CD14-positive monocyte (primary cell): ENCODE results near the gene CKAP5. TPM values are rescaled to one million over a fixed set of nuclear protein-coding genes. Genes with fewer than 3 reads are reported as not detected.
A peak's percentile ranks its signal among the peaks of the same experiment; 100 is the strongest.

Experiments
- DNase-seq, 3 donors: peaks; one replicate each; pipeline ENCODE4 v3.0.0-alpha.2; 2011 to 2022
- H2AFZ ChIP-seq: 2 replicates; pipeline ENCODE4 v1.6.0; 2012; ENCODE audit warnings: mild to moderate bottlenecking, low read depth, low read length, inconsistent platforms; ENCODE audit not compliant: insufficient read depth, poor library complexity, severe bottlenecking
- H3K27ac ChIP-seq, 2 donors: 1 replicate in 1 of 2; 2 replicates in 1 of 2; pipeline ENCODE4 v1.5.1; 2012 to 2013; ENCODE audit warnings: low read length in 2 of 2, control low read depth in 1 of 2, inconsistent platforms in 1 of 2, low read depth in 1 of 2, mild to moderate bottlenecking in 1 of 2
- H3K27me3 ChIP-seq, 2 donors: one replicate each; pipeline versions ENCODE4 v1.6.0 to v1.6.1; 2011 to 2013; ENCODE audit warnings: low read length in 2 of 2; ENCODE audit not compliant: control insufficient read depth in 2 of 2, insufficient read depth in 2 of 2
- H3K36me3 ChIP-seq, 2 donors: replicated peaks in 1 of 2; 1 replicate in 1 of 2; 2 replicates in 1 of 2; pipeline versions ENCODE4 v1.5.1 to v1.6.1; 2012 to 2013; ENCODE audit warnings: low read length in 2 of 2, control low read depth in 1 of 2, inconsistent platforms in 1 of 2, mild to moderate bottlenecking in 1 of 2; ENCODE audit not compliant: insufficient read depth in 2 of 2, control insufficient read depth in 1 of 2
- H3K4me1 ChIP-seq, 2 donors: 1 replicate in 1 of 2; 2 replicates in 1 of 2; pipeline versions ENCODE4 v1.5.1 to v1.6.1; 2012 to 2013; ENCODE audit warnings: low read length in 2 of 2, control low read depth in 1 of 2, inconsistent platforms in 1 of 2, mild to moderate bottlenecking in 1 of 2, moderate library complexity in 1 of 2; ENCODE audit not compliant: insufficient read depth in 2 of 2, control insufficient read depth in 1 of 2
- H3K4me2 ChIP-seq: replicated peaks from 2 replicates; pipeline ENCODE3; 2012; ENCODE audit warnings: low read length, moderate library complexity, mild to moderate bottlenecking; ENCODE audit not compliant: poor library complexity, severe bottlenecking; ENCODE audit errors: extremely low read depth
- H3K4me3 ChIP-seq, 3 experiments: fragments of 200-600 bp in 1 of 3; sonication (generic) in 1 of 3; replicated peaks in 1 of 3; 1 replicate in 2 of 3; 2 replicates in 1 of 3; pipeline ENCODE4 v1.5.1; 2011 to 2013; ENCODE audit warnings: low read length in 3 of 3, mild to moderate bottlenecking in 3 of 3, control low read depth in 2 of 3, low read depth in 2 of 3, inconsistent platforms in 1 of 3, moderate library complexity in 1 of 3
- H3K79me2 ChIP-seq: 2 replicates; pipeline ENCODE4 v1.6.0; 2012; ENCODE audit warnings: mild to moderate bottlenecking, control low read depth, inconsistent platforms, low read length, moderate library complexity; ENCODE audit not compliant: insufficient read depth
- H3K9ac ChIP-seq: 2 replicates; pipeline ENCODE4 v1.6.0; 2017; ENCODE audit warnings: low read length, mild to moderate bottlenecking; ENCODE audit not compliant: insufficient read depth, poor library complexity, severe bottlenecking
- H3K9me3 ChIP-seq, 2 donors: replicated peaks in 1 of 2; 1 replicate in 1 of 2; 2 replicates in 1 of 2; pipeline versions ENCODE4 v1.5.1 to v1.6.1; 2012 to 2013; ENCODE audit warnings: low read length in 2 of 2, control low read depth in 1 of 2; ENCODE audit not compliant: control insufficient read depth in 1 of 2, insufficient read depth in 1 of 2
- H4K20me1 ChIP-seq: 2 replicates; pipeline ENCODE4 v1.6.0; 2012; ENCODE audit warnings: mild to moderate bottlenecking, low read length, control low read depth, moderate library complexity; ENCODE audit not compliant: insufficient read depth
- H3K27ac Mint-ChIP-seq, 7 donors: one replicate each; pipeline ENCODE4 v1.8.0; 2020; ENCODE audit warnings: mild to moderate bottlenecking in 7 of 7, mixed read lengths in 7 of 7, moderate library complexity in 6 of 7, inconsistent platforms in 2 of 7
- H3K27me3 Mint-ChIP-seq, 3 donors: one replicate each; pipeline ENCODE4 v1.8.0; 2021 to 2022; ENCODE audit warnings: low read depth in 3 of 3, mild to moderate bottlenecking in 3 of 3, mixed read lengths in 3 of 3, moderate library complexity in 3 of 3, inconsistent platforms in 1 of 3
- H3K36me3 Mint-ChIP-seq, 2 donors: one replicate each; pipeline ENCODE4 v1.8.0; 2020; ENCODE audit warnings: mixed read lengths in 2 of 2, inconsistent platforms in 1 of 2, mild to moderate bottlenecking in 1 of 2
- H3K4me1 Mint-ChIP-seq: one replicate; pipeline ENCODE4 v1.8.0; 2020; ENCODE audit warnings: mild to moderate bottlenecking, mixed read lengths
- H3K4me3 Mint-ChIP-seq, 2 donors: one replicate each; pipeline ENCODE4 v1.8.0; 2020; ENCODE audit warnings: mild to moderate bottlenecking in 2 of 2, mixed read lengths in 2 of 2, moderate library complexity in 1 of 2
- H3K9me3 Mint-ChIP-seq, 7 donors: one replicate each; pipeline ENCODE4 v1.8.0; 2020 to 2022; ENCODE audit warnings: mixed read lengths in 7 of 7, mild to moderate bottlenecking in 6 of 7, moderate library complexity in 6 of 7, inconsistent platforms in 2 of 7
- CTCF ChIP-seq: fragments of 200-600 bp; IDR thresholded peaks from one replicate; pipeline ENCODE4 v1.8.0; 2022; ENCODE audit warnings: antibody characterized with exemption, mild to moderate bottlenecking
- WGBS: methylation state at CpG from one replicate; pipeline ENCODE4 v1.1.5; 2013; ENCODE audit warnings: missing lambda C conversion rate; ENCODE audit not compliant: insufficient coverage; 5-methylcytosine and 5-hydroxymethylcytosine counted together
- intact Hi-C, 2 donors: fragments of 100-400 bp; cut with micrococcal nuclease; formaldehyde crosslinking; loops; one replicate each; pipeline versions ENCODE4 v1.15.0 to v1.15.1; 2023
- polyA plus RNA-seq, 3 donors: library from polyadenylated mRNA; depleted of rRNA in 1 of 3; unstranded in 2 of 3; stranded (reverse) in 1 of 3; fragments of 300-500 nt in 2 of 3; fragments of >200 nt in 1 of 3; fragmentation: Illumina TruSeq in 2 of 3; gene quantifications; 1 replicate in 2 of 3; 2 replicates in 1 of 3; pipeline ENCODE4 v1.2.3, GENCODE V29; 2012 to 2021
- small RNA-seq: library from RNA; depleted of rRNA; stranded (forward); fragments of <200 nt; gene quantifications from one replicate; pipeline ENCODE3, GENCODE V24; 2012; ENCODE audit warnings: low read depth; ENCODE audit not compliant: insufficient read length

Gene CKAP5
- polyA plus RNA-seq, 3 donors: 6.4 to 10.2 (median 7.9) TPM

- Histone ChIP-seq H3K4me2 (no peak overlapping the region), H3K9ac (no peak overlapping the region), H2AFZ (no peak overlapping the region), H4K20me1 (peaks cover 67% of the 10 kb centered on the region), H3K4me1 (peaks cover 6 to 15% of the 10 kb centered on the region in 2 donors), H3K79me2 (peaks cover 77% of the 10 kb centered on the region), H3K27me3 (no peaks in the 10 kb centered on the region), H3K4me3 (no peak overlapping the region), H3K27ac (no peak overlapping the region), H3K36me3 (peaks cover 56 to 88% of the 10 kb centered on the region in 2 donors), H3K9me3 (no peaks in the 10 kb centered on the region)
- peaks cover 58 to 87% of the 10 kb centered on the region in 2 donors for H3K36me3 Mint-ChIP-seq
- WGBS: 91% methylated on average over 5 of the region's 6 CpGs
- peaks cover 0 to 4% (median 0%) of the 10 kb centered on the region in 3 donors for H3K27me3 Mint-ChIP-seq
- H3K4me1 Mint-ChIP-seq: peaks cover 21% of the 10 kb centered on the region
- intact Hi-C loops: no loop called here
- no peak for TF ChIP-seq CTCF
- H3K27ac Mint-ChIP-seq: peak overlapping the region in 4 of 7 donors; percentile 14 to 27 (median 22)
- H3K9me3 Mint-ChIP-seq: peaks cover 0 to 2% (median 0%) of the 10 kb centered on the region in 7 donors
- DNase-seq: no peak
- H3K4me3 Mint-ChIP-seq: no peak overlapping the region
Observed at GRCh38 chr11:46694072-46694471, 152.0 kb downstream of the CKAP5 start.

- Histone ChIP-seq H3K27ac (no peak overlapping the region), H3K4me3 (no peak overlapping the region), H3K9ac (no peak overlapping the region), H3K9me3 (no peaks in the 10 kb centered on the region), H3K4me1 (peaks cover 2 to 11% of the 10 kb centered on the region in 2 donors), H2AFZ (no peak overlapping the region), H4K20me1 (peaks cover 63% of the 10 kb centered on the region), H3K79me2 (peaks cover 77% of the 10 kb centered on the region), H3K4me2 (no peak overlapping the region), H3K27me3 (no peaks in the 10 kb centered on the region), H3K36me3 (peaks cover 58 to 93% of the 10 kb centered on the region in 2 donors)
- WGBS: no CpG with 5 or more reads among the region's 2 CpGs
- Mint-ChIP-seq H3K36me3 (peaks cover 60 to 91% of the 10 kb centered on the region in 2 donors), H3K4me3 (no peak overlapping the region), H3K4me1 (peaks cover 16% of the 10 kb centered on the region), H3K27ac (peak overlapping the region in 2 of 7 donors; percentile 15 to 19), H3K9me3 (peaks cover 0 to 2% (median 0%) of the 10 kb centered on the region in 7 donors), H3K27me3 (peaks cover 0 to 4% (median 0%) of the 10 kb centered on the region in 3 donors)
- no peak for DNase-seq
- no peak for TF ChIP-seq CTCF
- intact Hi-C loops: no loop called here
Observed at GRCh38 chr11:46693597-46694012, 152.5 kb downstream of the CKAP5 start.

Small RNAs within 50 kb of the gene (small RNA-seq; reads per million reads assigned to genes)
- gene MIR5582 (4.0 reads per million, percentile 39 among the genes with 10 or more reads in this experiment), gene RF00573 (not detected), gene SNORD67 (550 reads per million, percentile 98 among the genes with 10 or more reads in this experiment)

Other genes with a start within 250 kb of the CKAP5 start
- 1 to 10 TPM; 2.1 to 4.4 (median 2.1) TPM for gene HARBI1, start 229.1 kb downstream of the CKAP5 start, polyA plus RNA-seq
- gene ATG13, start 228.7 kb downstream of the CKAP5 start, polyA plus RNA-seq: 10 to 100 TPM; 33.7 to 55.5 (median 51.2) TPM
- 10 to 100 TPM; 31.6 to 59.3 (median 44.1) TPM for gene ARHGAP1, start 145.7 kb downstream of the CKAP5 start, polyA plus RNA-seq
- 1 to 10 TPM; 4.1 to 4.5 (median 4.2) TPM for gene ZNF408, start 145.2 kb downstream of the CKAP5 start, polyA plus RNA-seq
- gene F2, start 127.1 kb downstream of the CKAP5 start, polyA plus RNA-seq: not detected
- not detected for gene LRP4, start 72.3 kb upstream of the CKAP5 start, polyA plus RNA-seq
- gene CSTPP1, start 90.5 kb upstream of the CKAP5 start, polyA plus RNA-seq: 1 to 10 TPM; 4.5 to 6.5 (median 5.9) TPM